Measurements from ENCODE around the gene FBLN2. TPM values are rescaled to one million over a fixed set of nuclear protein-coding genes. Genes with fewer than 3 reads are reported as not detected.

Gene FBLN2
- total and polyA plus RNA-seq, 2 of the 4 experiments (the other 2 are of a cell fraction): 11.8 to 60.8 TPM

- no peaks in the 10 kb centered on the region for H3K79me1 ChIP-seq (ENCODE audit: low read depth in 1 of 2, low read length in 2 of 2)
- H2BK120ac ChIP-seq (ENCODE audit: low read depth, low read length): no peak overlapping the region
- no peak overlapping the region for H2AK5ac ChIP-seq (ENCODE audit: low read depth, low read length)
- no peaks in the 10 kb centered on the region for H3K9me1 ChIP-seq (ENCODE audit: insufficient read depth, low read length)
- H3K23ac ChIP-seq (ENCODE audit: low read depth, low read length): no peak overlapping the region
- in situ Hi-C loops (cut with MboI; ENCODE audit: low sequenced_read_pairs) (no loop called here), dilution Hi-C loops (cut with HindIII; ENCODE audit: low sequenced_read_pairs, unreplicated experiment) (no loop called here), intact Hi-C loops (cut with micrococcal nuclease) (loop anchor here (10.0 kb wide), 1 partner anchor 73 kb away; no protein-coding TSS in a partner anchor)
- H2BK20ac ChIP-seq (ENCODE audit: low read depth, low read length): no peak overlapping the region
- H3K4me3 ChIP-seq (ENCODE audit: insufficient read depth, low read depth, low read length): no peak overlapping the region
- no peak overlapping the region for H2BK15ac ChIP-seq (ENCODE audit: low read depth, low read length)
- H4K5ac ChIP-seq (ENCODE audit: low read depth, low read length): no peak overlapping the region
- H3K14ac ChIP-seq (replicated peaks; ENCODE audit: low read depth, low read length): no peak overlapping the region
- ATAC-seq (ENCODE audit: low read depth) (no peak), DNase-seq (no peak)
- no peak overlapping the region for H3K4me2 ChIP-seq (ENCODE audit: low read depth, low read length)
- no peak overlapping the region for H2AK9ac ChIP-seq (replicated peaks; ENCODE audit: low read depth, low read length, poor library complexity)
- H3K4ac ChIP-seq (ENCODE audit: low read depth, low read length): no peak overlapping the region
- H3K4me1 ChIP-seq (ENCODE audit: control insufficient read depth, insufficient read depth, low read length): 0 out of 2 replicates have a peak, but pooled peaks cover 1% of the 10 kb centered on the region
- no peaks in the 10 kb centered on the region for H4K20me1 ChIP-seq (ENCODE audit: insufficient read depth, low read length)
- H2BK5ac ChIP-seq (ENCODE audit: low read depth, low read length, poor library complexity, severe bottlenecking): no peak overlapping the region
- no peak overlapping the region for H4K8ac ChIP-seq (ENCODE audit: low read depth in 2 of 2, low read length in 2 of 2)
- no peaks in the 10 kb centered on the region for H3K27me3 ChIP-seq (ENCODE audit: control insufficient read depth, insufficient read depth, low read length)
- H4K91ac ChIP-seq (ENCODE audit: insufficient read depth, low read depth, low read length): no peak overlapping the region
- no TSS peak for BruUV-seq (replicated peaks)
- WGBS, 2 experiments (ENCODE audit: extremely low coverage in 2 of 2, insufficient read length in 1 of 2): 87% methylated on average over 7 of the region's 18 CpGs; no CpG with 5 or more reads in 1 of the 2 experiments
- no peak overlapping the region for H3K9ac ChIP-seq (ENCODE audit: low read depth, low read length)
- no peaks in the 10 kb centered on the region for H3K36me3 ChIP-seq (ENCODE audit: control insufficient read depth, insufficient read depth, low read length)
- TF ChIP-seq SMC3 (IDR thresholded peaks at IDR 0.05; ENCODE audit: low read depth, low read length) (no peak), ELK1 (IDR thresholded peaks at IDR 0.05; ENCODE audit: borderline replicate concordance, low read depth, low read length) (no peak)
- H3K18ac ChIP-seq (ENCODE audit: low read depth, low read length): no peak overlapping the region
- ChIA-PET POLR2A (ENCODE audit: unreplicated experiment) (no interaction called here), CTCF (no interaction called here)
- H2AFZ ChIP-seq (replicated peaks; ENCODE audit: low read length, poor library complexity): no peak overlapping the region
- no peak overlapping the region for H3K56ac ChIP-seq (ENCODE audit: extremely low read depth, insufficient read depth, low read length)
- no peak overlapping the region for H3K27ac ChIP-seq (ENCODE audit: insufficient read depth, low read length)
- no peaks in the 10 kb centered on the region for H3K9me3 ChIP-seq (ENCODE audit: control insufficient read depth, insufficient read depth, low read length)
These were observed 23.2 kb downstream of the FBLN2 start for GRCh38 chr3:13571831-13572750.

All from IMR-90 (cell line).